NT2/D1 (cell line): ENCODE results near the gene PAX2.
A peak's percentile ranks its signal among the peaks of the same experiment; 100 is the strongest.

ENCODE experiments used
- DNase-seq: peaks from one replicate; pipeline ENCODE4 v3.0.0-alpha.2; 2011; ENCODE audit warnings: low read depth, low spot score
- H3K27me3 ChIP-seq: 2 replicates; pipeline ENCODE4 v1.6.0; 2011; ENCODE audit warnings: mild to moderate bottlenecking; ENCODE audit not compliant: insufficient read length, insufficient read depth
- H3K36me3 ChIP-seq: 2 replicates; pipeline ENCODE4 v1.6.1; 2011; ENCODE audit warnings: mild to moderate bottlenecking, low read length, mixed read lengths; ENCODE audit not compliant: insufficient read depth, insufficient read length
- H3K4me1 ChIP-seq: 2 replicates; pipeline ENCODE4 v1.5.1; 2011; ENCODE audit not compliant: insufficient read depth, insufficient read length
- H3K4me3 ChIP-seq: 2 replicates; pipeline ENCODE4 v1.5.1; 2011; ENCODE audit warnings: low read depth; ENCODE audit not compliant: insufficient read length
- H3K9ac ChIP-seq: 2 replicates; pipeline ENCODE4 v1.6.0; 2011; ENCODE audit warnings: low read depth; ENCODE audit not compliant: insufficient read length
- H3K9me3 ChIP-seq: 2 replicates; pipeline ENCODE4 v1.5.1; 2011; ENCODE audit warnings: mild to moderate bottlenecking, low read length; ENCODE audit not compliant: insufficient read depth
- SUZ12 ChIP-seq: IDR thresholded peaks from 2 replicates; pipeline ENCODE4 v1.6.1; 2011; ENCODE audit not compliant: insufficient read length, insufficient read depth; ENCODE audit errors: extremely low read depth
- YY1 ChIP-seq: IDR thresholded peaks from 2 replicates; pipeline ENCODE4 v1.6.1; 2011; ENCODE audit not compliant: insufficient read length, insufficient read depth
- ZNF274 ChIP-seq: IDR thresholded peaks from 2 replicates; pipeline ENCODE4 v1.6.1; 2011; ENCODE audit warnings: mild to moderate bottlenecking, low read depth, low read length

The PAX2 gene

GRCh38 chr10:100782461-100783244, 37.3 kb downstream of the PAX2 start:
- no peak for DNase-seq
- Histone ChIP-seq H3K4me1 (peaks cover 8% of the 10 kb centered on the region), H3K36me3 (no peaks in the 10 kb centered on the region), H3K27me3 (peaks cover 22% of the 10 kb centered on the region), H3K4me3 (no peak overlapping the region), H3K9me3 (no peaks in the 10 kb centered on the region; the same call in 1 of the 2 replicates), H3K9ac (no peak overlapping the region)
- TF ChIP-seq YY1 (no peak), SUZ12 (no peak), ZNF274 (no peak)

- Histone ChIP-seq H3K4me1 (peaks cover 8% of the 10 kb centered on the region), H3K36me3 (no peaks in the 10 kb centered on the region), H3K9ac (no peak overlapping the region), H3K9me3 (no peaks in the 10 kb centered on the region; the same call in 1 of the 2 replicates), H3K4me3 (no peak overlapping the region), H3K27me3 (peaks cover 16% of the 10 kb centered on the region)
- no peak for TF ChIP-seq SUZ12
- TF ChIP-seq ZNF274, result no peak
- no peak for TF ChIP-seq YY1
- no peak for DNase-seq
These were observed 38.7 kb downstream of the PAX2 start for GRCh38 chr10:100784126-100784525.

GRCh38 chr10:100786591-100786990, 41.2 kb downstream of the PAX2 start:
- Histone ChIP-seq H3K36me3 (no peaks in the 10 kb centered on the region), H3K27me3 (peaks cover 15% of the 10 kb centered on the region), H3K9me3 (no peaks in the 10 kb centered on the region), H3K9ac (no peak overlapping the region), H3K4me1 (peaks cover 15% of the 10 kb centered on the region), H3K4me3 (no peak overlapping the region)
- TF ChIP-seq SUZ12 (no peak), ZNF274 (no peak), YY1 (no peak)
- DNase-seq, result no peak

- H3K9ac ChIP-seq, result peak overlapping the region; percentile 33
- peaks cover 21% of the 10 kb centered on the region for H3K4me1 ChIP-seq
- no peaks in the 10 kb centered on the region for H3K36me3 ChIP-seq
- H3K27me3 ChIP-seq, result peaks cover 15% of the 10 kb centered on the region
- H3K9me3 ChIP-seq, result no peaks in the 10 kb centered on the region
- DNase-seq, result peak; percentile 30
- no peak for TF ChIP-seq YY1
- no peak for TF ChIP-seq SUZ12
- no peak for TF ChIP-seq ZNF274
- H3K4me3 ChIP-seq, result no peak overlapping the region
These were observed 42.9 kb downstream of the PAX2 start for GRCh38 chr10:100788002-100788903.

GRCh38 chr10:100790761-100791208, 45.4 kb downstream of the PAX2 start:
- H3K9ac ChIP-seq, result no peak overlapping the region
- H3K4me3 ChIP-seq, result no peak overlapping the region
- DNase-seq, result no peak
- TF ChIP-seq ZNF274 (no peak), YY1 (no peak)
- no peaks in the 10 kb centered on the region for H3K36me3 ChIP-seq
- H3K4me1 ChIP-seq, result peaks cover 21% of the 10 kb centered on the region
- H3K27me3 ChIP-seq, result peaks cover 13% of the 10 kb centered on the region
- no peaks in the 10 kb centered on the region; the same call in 1 of the 2 replicates for H3K9me3 ChIP-seq

GRCh38 chr10:100791369-100792058, 46.1 kb downstream of the PAX2 start:
- Histone ChIP-seq H3K36me3 (no peaks in the 10 kb centered on the region), H3K9ac (no peak overlapping the region), H3K9me3 (no peaks in the 10 kb centered on the region; the same call in 1 of the 2 replicates), H3K27me3 (peaks cover 9% of the 10 kb centered on the region), H3K4me1 (peaks cover 21% of the 10 kb centered on the region), H3K4me3 (no peak overlapping the region)
- TF ChIP-seq SUZ12, result no peak
- TF ChIP-seq YY1, result no peak
- TF ChIP-seq ZNF274, result no peak
- no peak for DNase-seq
